22Rv1 (cell line): ENCODE data around the gene MROH2A.

Source experiments
- ZFX ChIP-seq: fragments of 450-650 bp; IDR thresholded peaks from 2 replicates; pipeline ENCODE4 v1.6.1; 2017; ENCODE audit warnings: antibody characterized with exemption, borderline replicate concordance
- TF ChIP-seq, protein P1 (sequence below): fragments of 450-650 bp; IDR thresholded peaks from 2 replicates; pipeline ENCODE4 v1.5.1; 2017; ENCODE audit warnings: mild to moderate bottlenecking

DNA sequence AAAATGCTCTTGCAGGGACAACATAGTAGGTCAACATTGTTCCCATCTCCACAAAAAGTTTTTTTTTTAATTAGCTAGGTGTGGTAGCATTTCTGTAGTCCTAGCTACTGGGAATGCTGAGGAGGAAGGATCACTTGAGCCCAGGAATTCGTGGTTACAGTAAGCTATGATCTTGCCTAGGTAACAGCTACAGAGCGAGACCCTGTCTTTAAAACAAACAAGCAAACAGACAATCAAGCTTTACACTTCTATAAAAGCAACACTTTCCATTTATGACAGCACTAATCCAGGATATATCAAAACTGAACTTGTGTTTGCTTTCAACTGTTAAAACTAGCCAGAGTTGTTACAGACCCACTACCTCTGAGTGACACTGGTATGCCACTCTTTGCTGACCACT, 37.3 kb upstream of the MROH2A start:
- TF ChIP-seq, protein P1, sequence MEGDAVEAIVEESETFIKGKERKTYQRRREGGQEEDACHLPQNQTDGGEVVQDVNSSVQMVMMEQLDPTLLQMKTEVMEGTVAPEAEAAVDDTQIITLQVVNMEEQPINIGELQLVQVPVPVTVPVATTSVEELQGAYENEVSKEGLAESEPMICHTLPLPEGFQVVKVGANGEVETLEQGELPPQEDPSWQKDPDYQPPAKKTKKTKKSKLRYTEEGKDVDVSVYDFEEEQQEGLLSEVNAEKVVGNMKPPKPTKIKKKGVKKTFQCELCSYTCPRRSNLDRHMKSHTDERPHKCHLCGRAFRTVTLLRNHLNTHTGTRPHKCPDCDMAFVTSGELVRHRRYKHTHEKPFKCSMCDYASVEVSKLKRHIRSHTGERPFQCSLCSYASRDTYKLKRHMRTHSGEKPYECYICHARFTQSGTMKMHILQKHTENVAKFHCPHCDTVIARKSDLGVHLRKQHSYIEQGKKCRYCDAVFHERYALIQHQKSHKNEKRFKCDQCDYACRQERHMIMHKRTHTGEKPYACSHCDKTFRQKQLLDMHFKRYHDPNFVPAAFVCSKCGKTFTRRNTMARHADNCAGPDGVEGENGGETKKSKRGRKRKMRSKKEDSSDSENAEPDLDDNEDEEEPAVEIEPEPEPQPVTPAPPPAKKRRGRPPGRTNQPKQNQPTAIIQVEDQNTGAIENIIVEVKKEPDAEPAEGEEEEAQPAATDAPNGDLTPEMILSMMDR, result no peak
- TF ChIP-seq ZFX, result no peak
